K562 (cell line): ENCODE results near the gene SRCAP. TPM values are rescaled to one million over a fixed set of nuclear protein-coding genes. Genes with fewer than 3 reads are reported as not detected.

ENCODE experiments used
- GATA2 ChIP-seq: sonication (generic); formaldehyde crosslinking; IDR thresholded peaks from 2 replicates; pipeline ENCODE4 v1.4.0; 2020; ENCODE audit warnings: mild to moderate bottlenecking, missing genetic modification reagents
- HMG20B ChIP-seq: fragments of 250-450 bp; sonication (Bioruptor Pico); IDR thresholded peaks from 2 replicates; pipeline ENCODE4 v1.5.0; 2021; ENCODE audit warnings: mild to moderate bottlenecking
- NCOR1 ChIP-seq: fragments of 450-650 bp; IDR thresholded peaks from 2 replicates; pipeline ENCODE4 v1.6.1; 2016; ENCODE audit warnings: mild to moderate bottlenecking, moderate library complexity
- NR3C1 ChIP-seq: sonication (generic); formaldehyde crosslinking; IDR thresholded peaks from 2 replicates; pipeline ENCODE4 v1.8.1; 2022; ENCODE audit warnings: missing genetic modification reagents
- ZNF561 ChIP-seq: fragments of 450-650 bp; formaldehyde crosslinking; conservative IDR thresholded peaks from 2 replicates; pipeline ENCODE4 v1.4.0; 2020; ENCODE audit warnings: mild to moderate bottlenecking, moderate library complexity
- polyA plus RNA-seq, 8 experiments: library from polyadenylated mRNA; depleted of rRNA in 4 of 8; stranded (reverse) in 5 of 8; unstranded in 3 of 8; fragments of >200 nt; fragmentation: Nextera tagmentation in 2 of 8; fragmentation: Illumina TruSeq in 1 of 8; extraction: Ambion mirVana in 2 of 8; extraction: Trizol in 1 of 8; gene quantifications; 2 replicates each; pipeline versions ENCODE4 v1.2.1 to v1.2.3, GENCODE V29; 2011 to 2014; ENCODE audit warnings: inconsistent platforms in 1 of 8, missing spikeins in 1 of 8
- total RNA-seq, 7 experiments: library from RNA; depleted of rRNA in 6 of 7; stranded (reverse); fragments of >200 nt in 6 of 7; fragmentation: Illumina TruSeq in 2 of 7; extraction: Trizol in 2 of 7; gene quantifications; 2 replicates each; pipeline versions ENCODE4 v1.2.1 to v1.2.3, GENCODE V29; 2011 to 2021; ENCODE audit warnings: low replicate concordance in 1 of 7
- TF ChIP-seq, protein P1 (sequence below), 2 experiments: fragments of 450-650 bp; IDR thresholded peaks; 2 replicates each; pipeline ENCODE4 v1.6.1; 2016
- TF ChIP-seq, protein P2 (sequence below): fragments of 450-650 bp; IDR thresholded peaks from 2 replicates; pipeline ENCODE4 v1.6.1; 2016; ENCODE audit warnings: borderline replicate concordance
- TF ChIP-seq, protein P3 (sequence below): sonication (generic); formaldehyde crosslinking; IDR thresholded peaks from 2 replicates; pipeline ENCODE4 v1.8.1; 2023; ENCODE audit warnings: missing genetic modification reagents, mild to moderate bottlenecking, borderline replicate concordance
- TF ChIP-seq, protein P4 (sequence below): fragments of 250-450 bp; sonication (Bioruptor Pico); IDR thresholded peaks from 2 replicates; pipeline ENCODE4 v1.9.0; 2021; ENCODE audit warnings: mild to moderate bottlenecking, inconsistent platforms
- TF ChIP-seq, protein P5 (sequence below): fragments of 450-650 bp; formaldehyde crosslinking; conservative IDR thresholded peaks from 2 replicates; pipeline ENCODE4 v1.4.0; 2022; ENCODE audit warnings: mild to moderate bottlenecking, missing genetic modification characterization

SRCAP gene
- total and polyA plus RNA-seq, 9 of the 15 experiments (the other 6 are each of a cell fraction or from before 2014, with no cell fraction given), result 0.21 to 62.6 (median 5.8) TPM

DNA sequence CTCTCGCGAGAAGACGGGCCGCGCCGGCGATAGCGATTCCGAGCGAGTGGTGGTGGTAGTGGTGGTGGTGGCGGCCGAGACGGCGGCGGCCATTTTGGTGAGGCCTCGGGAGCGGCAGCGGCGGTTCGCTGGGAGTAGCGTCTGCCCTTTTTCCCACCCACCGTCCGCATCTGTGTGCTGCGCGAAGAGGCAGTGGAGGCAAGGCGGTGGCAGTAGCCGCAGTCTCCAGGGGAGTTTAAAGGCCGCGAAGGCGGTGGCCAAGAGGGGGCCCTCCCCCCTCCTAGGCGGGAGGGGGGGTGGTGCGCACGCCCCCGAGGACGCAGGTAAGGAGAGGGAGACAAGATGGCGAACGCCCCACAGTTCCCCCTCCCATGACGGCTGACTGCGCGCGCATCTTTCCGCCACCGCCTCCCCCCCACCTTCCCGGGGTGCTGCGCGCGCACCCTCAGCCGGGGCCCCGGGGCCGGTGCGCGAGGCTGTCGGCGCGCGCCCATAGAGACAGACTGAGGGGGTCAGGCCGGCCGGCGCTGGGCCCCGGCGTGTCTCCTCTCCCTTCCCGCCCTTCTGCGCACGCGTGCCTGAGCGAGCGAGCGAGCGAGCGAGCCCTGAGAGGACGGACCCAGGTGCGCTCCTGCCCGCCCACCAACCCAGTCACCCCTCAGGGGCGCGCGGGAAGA lies 694 bp upstream of the SRCAP start (continued):
- TF ChIP-seq, protein P1, sequence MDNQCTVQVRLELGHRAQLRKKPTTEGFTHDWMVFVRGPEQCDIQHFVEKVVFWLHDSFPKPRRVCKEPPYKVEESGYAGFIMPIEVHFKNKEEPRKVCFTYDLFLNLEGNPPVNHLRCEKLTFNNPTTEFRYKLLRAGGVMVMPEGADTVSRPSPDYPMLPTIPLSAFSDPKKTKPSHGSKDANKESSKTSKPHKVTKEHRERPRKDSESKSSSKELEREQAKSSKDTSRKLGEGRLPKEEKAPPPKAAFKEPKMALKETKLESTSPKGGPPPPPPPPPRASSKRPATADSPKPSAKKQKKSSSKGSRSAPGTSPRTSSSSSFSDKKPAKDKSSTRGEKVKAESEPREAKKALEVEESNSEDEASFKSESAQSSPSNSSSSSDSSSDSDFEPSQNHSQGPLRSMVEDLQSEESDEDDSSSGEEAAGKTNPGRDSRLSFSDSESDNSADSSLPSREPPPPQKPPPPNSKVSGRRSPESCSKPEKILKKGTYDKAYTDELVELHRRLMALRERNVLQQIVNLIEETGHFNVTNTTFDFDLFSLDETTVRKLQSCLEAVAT (IDR thresholded peaks at IDR 0.05), result peak in 1 of 2 experiments; percentile 12; a peak in 1 of 4 replicates
- TF ChIP-seq NR3C1 (CRISPR knock-in tag) (peak; percentile 33; the same call in 1 of the 2 replicates), ZNF561 (CRISPR knock-in tag) (no peak), GATA2 (CRISPR knock-in tag) (no peak), NCOR1 (peak; percentile 62; the same call in 1 of the 2 replicates), HMG20B (CRISPR knock-in tag) (no peak)
- TF ChIP-seq, protein P2, sequence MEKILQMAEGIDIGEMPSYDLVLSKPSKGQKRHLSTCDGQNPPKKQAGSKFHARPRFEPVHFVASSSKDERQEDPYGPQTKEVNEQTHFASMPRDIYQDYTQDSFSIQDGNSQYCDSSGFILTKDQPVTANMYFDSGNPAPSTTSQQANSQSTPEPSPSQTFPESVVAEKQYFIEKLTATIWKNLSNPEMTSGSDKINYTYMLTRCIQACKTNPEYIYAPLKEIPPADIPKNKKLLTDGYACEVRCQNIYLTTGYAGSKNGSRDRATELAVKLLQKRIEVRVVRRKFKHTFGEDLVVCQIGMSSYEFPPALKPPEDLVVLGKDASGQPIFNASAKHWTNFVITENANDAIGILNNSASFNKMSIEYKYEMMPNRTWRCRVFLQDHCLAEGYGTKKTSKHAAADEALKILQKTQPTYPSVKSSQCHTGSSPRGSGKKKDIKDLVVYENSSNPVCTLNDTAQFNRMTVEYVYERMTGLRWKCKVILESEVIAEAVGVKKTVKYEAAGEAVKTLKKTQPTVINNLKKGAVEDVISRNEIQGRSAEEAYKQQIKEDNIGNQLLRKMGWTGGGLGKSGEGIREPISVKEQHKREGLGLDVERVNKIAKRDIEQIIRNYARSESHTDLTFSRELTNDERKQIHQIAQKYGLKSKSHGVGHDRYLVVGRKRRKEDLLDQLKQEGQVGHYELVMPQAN, result peak; percentile 57; the same call in 1 of the 2 replicates
- TF ChIP-seq, protein P3, sequence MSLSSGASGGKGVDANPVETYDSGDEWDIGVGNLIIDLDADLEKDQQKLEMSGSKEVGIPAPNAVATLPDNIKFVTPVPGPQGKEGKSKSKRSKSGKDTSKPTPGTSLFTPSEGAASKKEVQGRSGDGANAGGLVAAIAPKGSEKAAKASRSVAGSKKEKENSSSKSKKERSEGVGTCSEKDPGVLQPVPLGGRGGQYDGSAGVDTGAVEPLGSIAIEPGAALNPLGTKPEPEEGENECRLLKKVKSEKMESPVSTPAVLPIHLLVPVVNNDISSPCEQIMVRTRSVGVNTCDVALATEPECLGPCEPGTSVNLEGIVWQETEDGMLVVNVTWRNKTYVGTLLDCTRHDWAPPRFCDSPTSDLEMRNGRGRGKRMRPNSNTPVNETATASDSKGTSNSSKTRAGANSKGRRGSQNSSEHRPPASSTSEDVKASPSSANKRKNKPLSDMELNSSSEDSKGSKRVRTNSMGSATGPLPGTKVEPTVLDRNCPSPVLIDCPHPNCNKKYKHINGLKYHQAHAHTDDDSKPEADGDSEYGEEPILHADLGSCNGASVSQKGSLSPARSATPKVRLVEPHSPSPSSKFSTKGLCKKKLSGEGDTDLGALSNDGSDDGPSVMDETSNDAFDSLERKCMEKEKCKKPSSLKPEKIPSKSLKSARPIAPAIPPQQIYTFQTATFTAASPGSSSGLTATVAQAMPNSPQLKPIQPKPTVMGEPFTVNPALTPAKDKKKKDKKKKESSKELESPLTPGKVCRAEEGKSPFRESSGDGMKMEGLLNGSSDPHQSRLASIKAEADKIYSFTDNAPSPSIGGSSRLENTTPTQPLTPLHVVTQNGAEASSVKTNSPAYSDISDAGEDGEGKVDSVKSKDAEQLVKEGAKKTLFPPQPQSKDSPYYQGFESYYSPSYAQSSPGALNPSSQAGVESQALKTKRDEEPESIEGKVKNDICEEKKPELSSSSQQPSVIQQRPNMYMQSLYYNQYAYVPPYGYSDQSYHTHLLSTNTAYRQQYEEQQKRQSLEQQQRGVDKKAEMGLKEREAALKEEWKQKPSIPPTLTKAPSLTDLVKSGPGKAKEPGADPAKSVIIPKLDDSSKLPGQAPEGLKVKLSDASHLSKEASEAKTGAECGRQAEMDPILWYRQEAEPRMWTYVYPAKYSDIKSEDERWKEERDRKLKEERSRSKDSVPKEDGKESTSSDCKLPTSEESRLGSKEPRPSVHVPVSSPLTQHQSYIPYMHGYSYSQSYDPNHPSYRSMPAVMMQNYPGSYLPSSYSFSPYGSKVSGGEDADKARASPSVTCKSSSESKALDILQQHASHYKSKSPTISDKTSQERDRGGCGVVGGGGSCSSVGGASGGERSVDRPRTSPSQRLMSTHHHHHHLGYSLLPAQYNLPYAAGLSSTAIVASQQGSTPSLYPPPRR, result peak; percentile 95
- TF ChIP-seq, protein P4, sequence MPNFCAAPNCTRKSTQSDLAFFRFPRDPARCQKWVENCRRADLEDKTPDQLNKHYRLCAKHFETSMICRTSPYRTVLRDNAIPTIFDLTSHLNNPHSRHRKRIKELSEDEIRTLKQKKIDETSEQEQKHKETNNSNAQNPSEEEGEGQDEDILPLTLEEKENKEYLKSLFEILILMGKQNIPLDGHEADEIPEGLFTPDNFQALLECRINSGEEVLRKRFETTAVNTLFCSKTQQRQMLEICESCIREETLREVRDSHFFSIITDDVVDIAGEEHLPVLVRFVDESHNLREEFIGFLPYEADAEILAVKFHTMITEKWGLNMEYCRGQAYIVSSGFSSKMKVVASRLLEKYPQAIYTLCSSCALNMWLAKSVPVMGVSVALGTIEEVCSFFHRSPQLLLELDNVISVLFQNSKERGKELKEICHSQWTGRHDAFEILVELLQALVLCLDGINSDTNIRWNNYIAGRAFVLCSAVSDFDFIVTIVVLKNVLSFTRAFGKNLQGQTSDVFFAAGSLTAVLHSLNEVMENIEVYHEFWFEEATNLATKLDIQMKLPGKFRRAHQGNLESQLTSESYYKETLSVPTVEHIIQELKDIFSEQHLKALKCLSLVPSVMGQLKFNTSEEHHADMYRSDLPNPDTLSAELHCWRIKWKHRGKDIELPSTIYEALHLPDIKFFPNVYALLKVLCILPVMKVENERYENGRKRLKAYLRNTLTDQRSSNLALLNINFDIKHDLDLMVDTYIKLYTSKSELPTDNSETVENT (CRISPR knock-in tag), result peak; percentile 88; the same call in 1 of the 2 replicates
- TF ChIP-seq, protein P5, sequence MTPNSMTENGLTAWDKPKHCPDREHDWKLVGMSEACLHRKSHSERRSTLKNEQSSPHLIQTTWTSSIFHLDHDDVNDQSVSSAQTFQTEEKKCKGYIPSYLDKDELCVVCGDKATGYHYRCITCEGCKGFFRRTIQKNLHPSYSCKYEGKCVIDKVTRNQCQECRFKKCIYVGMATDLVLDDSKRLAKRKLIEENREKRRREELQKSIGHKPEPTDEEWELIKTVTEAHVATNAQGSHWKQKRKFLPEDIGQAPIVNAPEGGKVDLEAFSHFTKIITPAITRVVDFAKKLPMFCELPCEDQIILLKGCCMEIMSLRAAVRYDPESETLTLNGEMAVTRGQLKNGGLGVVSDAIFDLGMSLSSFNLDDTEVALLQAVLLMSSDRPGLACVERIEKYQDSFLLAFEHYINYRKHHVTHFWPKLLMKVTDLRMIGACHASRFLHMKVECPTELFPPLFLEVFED (CRISPR knock-in tag), result peak; percentile 88
